Esophagus squamous epithelium (tissue), 5 donors: ENCODE results near the gene TMEM108. TPM values are rescaled to one million over a fixed set of nuclear protein-coding genes. Genes with fewer than 3 reads are reported as not detected.

Experiments
- DNase-seq: peaks from one replicate; lab custom pipeline; 2025; lab: John Stamatoyannopoulos, UW
- H3K27ac ChIP-seq, 4 donors: fragments of 200-600 bp; sonication (generic); one replicate each; pipeline ENCODE4 v1.5.1; 2016 to 2019; ENCODE audit warnings: mild to moderate bottlenecking in 1 of 4
- H3K27me3 ChIP-seq, 4 donors: fragments of 200-600 bp; sonication (generic); 1 replicate in 3 of 4; 2 replicates in 1 of 4; pipeline versions ENCODE4 v1.5.1 to v1.6.0; 2017 to 2021; ENCODE audit warnings: antibody characterized with exemption in 1 of 4
- H3K36me3 ChIP-seq, 3 donors: fragments of 200-600 bp; sonication (generic); one replicate each; pipeline ENCODE4 v1.5.1; 2016 to 2019
- H3K4me1 ChIP-seq, 3 donors: fragments of 200-600 bp; sonication (generic); one replicate each; pipeline ENCODE4 v1.5.1; 2017 to 2019
- H3K4me3 ChIP-seq, 4 donors: fragments of 200-600 bp; sonication (generic); 1 replicate in 3 of 4; 2 replicates in 1 of 4; pipeline ENCODE4 v1.5.1; 2016 to 2019; ENCODE audit warnings: mild to moderate bottlenecking in 2 of 4, moderate library complexity in 1 of 4
- H3K9me3 ChIP-seq, 3 donors: fragments of 200-600 bp; sonication (generic); one replicate each; pipeline ENCODE4 v1.5.1; 2016 to 2019
- CTCF ChIP-seq, 6 experiments: fragments of 450-650 bp in 4 of 6; fragments of 200-600 bp in 2 of 6; sonication (generic) in 2 of 6; IDR thresholded peaks; one replicate each; pipeline ENCODE4 v1.5.1; 2016 to 2019; ENCODE audit warnings: antibody characterized with exemption in 6 of 6, mild to moderate bottlenecking in 4 of 6, moderate library complexity in 4 of 6
- POLR2A ChIP-seq, 4 donors: fragments of 450-650 bp; IDR thresholded peaks; one replicate each; pipeline ENCODE4 v1.6.1; 2017; ENCODE audit warnings: antibody characterized with exemption in 4 of 4, mild to moderate bottlenecking in 4 of 4, moderate library complexity in 3 of 4
- WGBS, 2 donors: methylation state at CpG; one replicate each; pipeline ENCODE4 v1.1.5; 2018; 5-methylcytosine and 5-hydroxymethylcytosine counted together
- intact Hi-C: fragments of 100-400 bp; cut with DNase I; formaldehyde crosslinking; loops from one replicate; pipeline ENCODE4 v1.15.0; 2022
- total RNA-seq, 4 donors: library from RNA; depleted of rRNA; stranded (reverse); fragments of >200 nt; gene quantifications; one replicate each; pipeline ENCODE4 v1.1.0, GENCODE V29; 2016
- donor health status: DM: yes; HTN: yes; CAD: no.

Gene TMEM108
- total RNA-seq, 4 donors from 2014 or later: 0.12 to 3.4 (median 0.24) TPM

- intact Hi-C loops: no loop called here
- DNase-seq: no peak
- TF ChIP-seq POLR2A (IDR thresholded peaks at IDR 0.05) (no peak), CTCF (IDR thresholded peaks at IDR 0.05) (no peak)
These were observed 74.5 kb downstream of the TMEM108 start for GRCh38 chr3:133112666-133113065.

DNA sequence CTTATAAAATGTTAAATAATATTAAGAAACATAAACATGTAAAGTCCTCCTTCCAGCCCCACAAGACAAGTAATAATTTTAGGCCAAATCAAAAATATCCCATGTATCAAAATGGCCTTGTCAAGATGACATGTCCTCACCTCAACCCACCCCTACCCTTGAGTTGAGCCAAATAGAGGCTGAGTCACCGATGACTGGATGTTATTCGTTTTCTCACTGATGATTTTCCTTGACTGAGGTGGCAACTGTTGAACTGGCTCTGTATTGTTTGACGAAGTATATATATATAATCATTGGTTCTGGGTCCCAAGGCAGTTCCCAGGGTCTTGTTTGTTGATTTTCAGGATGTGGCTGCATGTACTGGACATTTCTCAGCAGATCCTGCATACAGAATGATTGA, 75.3 kb downstream of the TMEM108 start:
- no peaks in the 10 kb centered on the region for H3K9me3 ChIP-seq
- no peaks in the 10 kb centered on the region for H3K27me3 ChIP-seq
- H3K36me3 ChIP-seq: no peaks in the 10 kb centered on the region
- H3K4me1 ChIP-seq: peaks cover 0 to under 1% (median 0%) of the 10 kb centered on the region in 3 donors
- no peak for DNase-seq
- 44 to 61% methylated on average over 3 of the region's 3 CpGs for WGBS, 2 donors
- H3K27ac ChIP-seq: no peak overlapping the region
- intact Hi-C loops: no loop called here
- TF ChIP-seq CTCF (IDR thresholded peaks at IDR 0.05) (no peak), POLR2A (IDR thresholded peaks at IDR 0.05) (no peak)
- H3K4me3 ChIP-seq: no peak overlapping the region

More at GRCh38 chr3:133112666-133113065, 74.5 kb downstream of the TMEM108 start:
- H3K4me3 ChIP-seq: no peak overlapping the region
- H3K27ac ChIP-seq: no peak overlapping the region
- H3K4me1 ChIP-seq: no peaks in the 10 kb centered on the region
- H3K36me3 ChIP-seq: no peaks in the 10 kb centered on the region
- 74 to 80% methylated on average over 2 of the region's 2 CpGs for WGBS, 2 donors
- no peaks in the 10 kb centered on the region for H3K9me3 ChIP-seq
- no peaks in the 10 kb centered on the region for H3K27me3 ChIP-seq

- 80 to 84% methylated on average over 3 of the region's 3 CpGs for WGBS, 2 donors
- Histone ChIP-seq H3K27me3 (no peaks in the 10 kb centered on the region), H3K4me3 (no peak overlapping the region), H3K9me3 (no peaks in the 10 kb centered on the region), H3K36me3 (no peaks in the 10 kb centered on the region), H3K4me1 (peaks cover 0 to 6% (median 0%) of the 10 kb centered on the region in 3 donors), H3K27ac (no peak overlapping the region)
- intact Hi-C loops: no loop called here
- DNase-seq: no peak
- TF ChIP-seq POLR2A (IDR thresholded peaks at IDR 0.05) (no peak), CTCF (IDR thresholded peaks at IDR 0.05) (no peak)
These were observed 75.9 kb downstream of the TMEM108 start for GRCh38 chr3:133113927-133114597.

GRCh38 chr3:133115176-133115575, 77.0 kb downstream of the TMEM108 start:
- intact Hi-C loops: no loop called here
- H3K27me3 ChIP-seq: no peaks in the 10 kb centered on the region
- H3K36me3 ChIP-seq: no peaks in the 10 kb centered on the region
- H3K4me1 ChIP-seq: peaks cover 0 to 7% (median 0%) of the 10 kb centered on the region in 3 donors
- H3K27ac ChIP-seq: no peak overlapping the region
- DNase-seq: no peak
- H3K4me3 ChIP-seq: no peak overlapping the region
- WGBS, 2 donors: 54 to 56% methylated on average over 1 of the region's 1 CpG
- no peaks in the 10 kb centered on the region for H3K9me3 ChIP-seq
- TF ChIP-seq POLR2A (IDR thresholded peaks at IDR 0.05) (no peak), CTCF (IDR thresholded peaks at IDR 0.05) (no peak)

- no peak overlapping the region for H3K27ac ChIP-seq
- H3K4me3 ChIP-seq: no peak overlapping the region
- no peaks in the 10 kb centered on the region for H3K27me3 ChIP-seq
- H3K9me3 ChIP-seq: no peaks in the 10 kb centered on the region
- TF ChIP-seq POLR2A (IDR thresholded peaks at IDR 0.05): no peak
- no peak for TF ChIP-seq CTCF (IDR thresholded peaks at IDR 0.05)
- DNase-seq: no peak
- no peaks in the 10 kb centered on the region for H3K36me3 ChIP-seq
- peaks cover 0 to 7% (median 0%) of the 10 kb centered on the region in 3 donors for H3K4me1 ChIP-seq
- intact Hi-C loops: no loop called here
These were observed 79.2 kb downstream of the TMEM108 start for GRCh38 chr3:133117342-133117741.
